ENCODE data around the gene ELMO2.

ELMO2 gene

GRCh38 chr20:46367967-46368901, 38.2 kb downstream of the ELMO2 start:
- no peak for FAIRE-seq

- FAIRE-seq, result no peak
Measured at GRCh38 chr20:46367234-46367633, 39.2 kb downstream of the ELMO2 start.

- no peak for FAIRE-seq
Measured at GRCh38 chr20:46366826-46367225, 39.6 kb downstream of the ELMO2 start.

- FAIRE-seq, result no peak
Measured at GRCh38 chr20:46365487-46366220, 40.8 kb downstream of the ELMO2 start.

- FAIRE-seq, result no peak
Measured at GRCh38 chr20:46364670-46365486, 41.5 kb downstream of the ELMO2 start.

- FAIRE-seq, result no peak
Measured at GRCh38 chr20:46363874-46364669, 42.3 kb downstream of the ELMO2 start.

GRCh38 chr20:46362921-46363867, 43.2 kb downstream of the ELMO2 start:
- FAIRE-seq, result no peak

- FAIRE-seq, result no peak
Measured at GRCh38 chr20:46361811-46362210, 44.6 kb downstream of the ELMO2 start.

GRCh38 chr20:46361381-46361780, 45.0 kb downstream of the ELMO2 start:
- no peak for FAIRE-seq

GRCh38 chr20:46359233-46359751, 47.1 kb downstream of the ELMO2 start:
- no peak for FAIRE-seq

GRCh38 chr20:46358346-46359058, 47.9 kb downstream of the ELMO2 start:
- FAIRE-seq, result no peak

- no peak for FAIRE-seq
Measured at GRCh38 chr20:46357030-46357514, 49.3 kb downstream of the ELMO2 start.

- FAIRE-seq, result no peak
Measured at GRCh38 chr20:46356195-46357029, 50.0 kb downstream of the ELMO2 start.

- no peak for FAIRE-seq
Measured at GRCh38 chr20:46355778-46356177, 50.6 kb downstream of the ELMO2 start.

- FAIRE-seq, result no peak
Measured at GRCh38 chr20:46354920-46355654, 51.3 kb downstream of the ELMO2 start.

- no peak for FAIRE-seq
Measured at GRCh38 chr20:46354207-46354555, 52.2 kb downstream of the ELMO2 start.

- FAIRE-seq, result no peak
Measured at GRCh38 chr20:46353500-46354206, 52.8 kb downstream of the ELMO2 start.

All from colon (tissue), 2 donors.